Globus pallidus (tissue), 1 donor: ENCODE results near the gene C5orf58.

Experiments used
- DNase-seq: peaks from one replicate; pipeline ENCODE4 v3.0.0-alpha.2; 2015; ENCODE audit warnings: low spot score

C5orf58 gene

GRCh38 chr5:170280011-170280493 lies 47.3 kb downstream of the C5orf58 start:
- DNase-seq: no peak

DNA sequence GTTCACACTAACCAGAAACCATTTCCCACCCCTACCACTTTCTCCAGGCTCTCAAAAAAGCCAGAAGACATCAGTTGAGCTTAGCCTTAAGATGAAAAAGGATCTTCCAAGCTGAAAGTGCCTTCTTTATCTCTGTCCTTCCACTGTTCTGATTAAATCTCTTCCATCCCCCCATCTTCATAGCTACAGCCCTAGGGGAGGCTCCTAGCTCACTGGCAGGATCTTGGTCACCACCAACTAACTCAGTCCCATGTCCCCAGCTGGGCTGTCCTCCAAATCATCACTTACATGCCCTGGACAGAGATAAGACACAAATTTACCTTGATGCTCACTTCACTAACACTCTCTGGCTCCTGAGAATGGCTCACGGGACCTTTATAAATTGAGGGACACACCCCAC lies 50.5 kb downstream of the C5orf58 start:
- no peak for DNase-seq

GRCh38 chr5:170284231-170284630 lies 51.4 kb downstream of the C5orf58 start:
- no peak for DNase-seq

GRCh38 chr5:170285181-170285580 lies 52.4 kb downstream of the C5orf58 start:
- no peak for DNase-seq

DNA sequence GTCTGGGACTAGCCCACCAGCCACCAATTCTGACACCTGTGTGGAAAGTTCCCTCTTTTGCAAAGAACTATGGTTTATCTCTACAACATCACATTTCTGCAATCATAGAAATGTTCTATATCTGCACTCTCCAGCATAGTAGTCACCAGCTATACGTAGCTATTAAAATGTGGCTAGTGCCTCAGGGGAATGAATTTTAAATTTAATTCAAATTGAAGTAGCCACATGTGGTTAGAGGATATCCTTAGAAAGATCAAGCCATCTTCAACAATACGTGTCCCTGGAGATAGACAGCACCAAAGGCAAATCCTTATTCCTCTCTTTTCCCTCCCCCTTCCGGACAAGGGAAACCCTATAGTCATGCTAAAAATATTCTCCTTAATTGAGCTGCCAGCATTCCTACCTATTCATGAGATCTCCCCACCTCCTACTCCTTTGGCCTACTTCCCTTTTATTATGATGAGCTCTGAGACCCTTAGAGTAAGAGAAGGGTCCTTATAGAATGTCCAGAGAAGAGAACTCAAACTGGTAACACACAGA lies 53.7 kb downstream of the C5orf58 start:
- no peak for DNase-seq

- DNase-seq: no peak
These were observed 54.7 kb downstream of the C5orf58 start for GRCh38 chr5:170287532-170287931.

DNA sequence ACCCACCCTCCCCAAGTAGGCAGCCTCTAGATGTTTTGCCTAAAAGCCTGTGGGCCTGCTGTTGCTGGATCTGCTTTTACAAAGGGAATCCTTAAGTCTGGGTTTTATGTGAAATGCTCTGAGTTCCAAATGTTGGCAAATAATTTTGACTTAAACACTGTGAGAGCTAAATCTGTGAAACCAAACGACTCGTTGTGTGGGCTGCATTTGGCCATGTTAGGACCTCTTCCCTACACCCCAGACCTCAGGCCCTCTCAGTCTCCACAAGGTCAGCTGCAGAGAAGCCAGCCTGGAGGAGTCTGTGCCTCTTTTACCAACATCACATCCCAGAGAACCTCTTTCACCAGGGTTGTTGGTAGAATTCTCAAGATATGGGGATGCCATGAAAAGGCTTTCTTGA lies 55.4 kb downstream of the C5orf58 start:
- DNase-seq: no peak

DNA sequence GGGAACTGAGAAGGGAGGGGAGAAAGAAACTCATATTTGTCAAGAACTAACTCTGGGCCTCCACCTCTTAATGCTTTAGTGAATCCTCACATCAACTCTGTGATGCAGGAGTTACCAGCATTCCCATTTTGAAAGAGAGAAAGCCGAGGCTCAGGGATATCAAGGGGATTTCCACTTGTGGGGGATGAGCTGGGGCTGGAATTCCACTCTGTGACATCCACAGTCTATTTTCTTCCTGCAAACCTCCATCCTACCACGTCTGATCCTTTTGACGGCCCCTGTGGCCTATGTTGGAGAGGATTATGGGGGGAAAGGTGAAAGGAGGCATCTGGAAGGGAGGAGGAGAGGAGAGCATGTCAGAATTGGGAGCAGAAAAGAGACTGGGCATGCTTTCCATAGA lies 55.8 kb downstream of the C5orf58 start:
- DNase-seq: no peak

GRCh38 chr5:170289121-170289520 lies 56.3 kb downstream of the C5orf58 start:
- no peak for DNase-seq

- no peak for DNase-seq
These were observed 57.0 kb downstream of the C5orf58 start for GRCh38 chr5:170289764-170290163.

DNA sequence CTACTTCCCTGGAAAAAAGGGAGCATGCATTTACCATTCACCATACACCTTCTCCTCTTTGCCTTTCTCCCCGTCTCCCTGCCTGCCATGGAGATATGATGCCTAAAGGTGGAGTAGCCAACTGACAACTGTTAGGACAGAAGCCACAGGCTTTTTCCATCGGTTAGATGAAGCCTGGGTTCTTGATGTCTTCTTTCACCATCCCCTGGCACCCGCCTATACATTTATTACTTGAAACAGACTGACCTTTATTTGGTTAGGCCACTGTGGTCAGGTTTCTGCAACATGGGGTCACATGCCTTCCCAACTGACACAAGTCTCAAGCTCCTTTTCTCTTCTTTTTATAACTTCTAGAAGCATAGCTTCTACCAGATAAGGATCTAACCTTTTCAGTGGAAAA lies 57.7 kb downstream of the C5orf58 start:
- no peak for DNase-seq

- DNase-seq: no peak
These were observed 59.7 kb downstream of the C5orf58 start for GRCh38 chr5:170292179-170293104.

GRCh38 chr5:170293273-170293672 lies 60.5 kb downstream of the C5orf58 start:
- peak; percentile 66 for DNase-seq

- DNase-seq: no peak
These were observed 61.3 kb downstream of the C5orf58 start for GRCh38 chr5:170294057-170294456.

DNA sequence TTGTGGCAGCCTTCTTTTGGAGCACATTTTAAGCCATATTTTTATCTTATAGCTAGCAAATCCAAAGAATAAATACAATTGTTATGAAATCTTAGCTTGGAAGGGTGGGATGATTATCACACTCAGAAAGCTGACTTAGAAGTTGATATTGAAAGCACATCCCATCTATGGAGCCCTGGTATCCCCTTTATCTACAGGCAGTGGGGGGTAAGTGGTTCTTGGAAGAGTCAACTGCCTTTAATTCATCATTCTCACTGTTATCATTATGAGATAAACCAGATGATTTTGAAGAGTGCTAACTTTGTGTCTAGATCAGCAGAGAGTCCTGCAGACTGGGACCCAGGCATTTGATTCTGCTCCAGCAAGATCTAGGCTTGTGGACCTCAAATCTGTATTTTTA lies 61.8 kb downstream of the C5orf58 start:
- no peak for DNase-seq
